ENCODE results near the gene MST1R. TPM values are rescaled to one million over a fixed set of nuclear protein-coding genes. Genes with fewer than 3 reads are reported as not detected.

MST1R gene
- total and polyA plus RNA-seq, 2 experiments from 2014 or later: 3.7 to 3.9 TPM

DNA sequence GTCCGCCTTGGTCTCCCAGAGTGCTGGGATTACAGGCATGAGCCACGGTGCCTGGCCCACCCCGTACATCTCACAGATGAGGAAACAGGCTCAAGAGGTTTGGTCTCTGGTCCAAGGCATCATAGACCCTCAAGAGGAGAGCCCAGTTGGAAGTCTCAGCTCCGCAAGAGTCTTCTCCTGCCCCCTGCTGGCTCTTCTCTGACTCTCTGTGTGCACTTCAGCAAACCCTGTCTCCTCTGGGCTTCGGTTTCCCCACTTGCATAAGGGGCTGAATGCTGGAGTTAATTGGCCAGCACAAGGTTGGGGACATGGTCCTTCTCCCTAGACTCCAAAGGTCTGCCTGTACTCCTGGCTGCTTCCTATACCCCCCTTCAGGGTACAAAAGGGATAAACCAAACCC is 3.9 kb downstream of the MST1R start (continued):
- no peak for TF ChIP-seq ZNF462 (CRISPR knock-in tag; IDR thresholded peaks at IDR 0.05)
- no peak for TF ChIP-seq EZH2phosphoT487 (IDR thresholded peaks at IDR 0.05; ENCODE audit: unreplicated experiment)

- ATAC-seq: no peak
- TF ChIP-seq ZNF462 (CRISPR knock-in tag; IDR thresholded peaks at IDR 0.05) (no peak), POLR2AphosphoS5 (IDR thresholded peaks at IDR 0.05; ENCODE audit: low read depth) (no peak), EZH2phosphoT487 (IDR thresholded peaks at IDR 0.05; ENCODE audit: unreplicated experiment) (no peak), EZH2 (IDR thresholded peaks at IDR 0.05; ENCODE audit: low read depth, unreplicated experiment) (no peak), NANOG (IDR thresholded peaks at IDR 0.05; ENCODE audit: borderline replicate concordance) (no peak), ZNF331 (CRISPR knock-in tag; IDR thresholded peaks at IDR 0.05; ENCODE audit: low read depth) (no peak)
- TF ChIP-seq, protein P1, sequence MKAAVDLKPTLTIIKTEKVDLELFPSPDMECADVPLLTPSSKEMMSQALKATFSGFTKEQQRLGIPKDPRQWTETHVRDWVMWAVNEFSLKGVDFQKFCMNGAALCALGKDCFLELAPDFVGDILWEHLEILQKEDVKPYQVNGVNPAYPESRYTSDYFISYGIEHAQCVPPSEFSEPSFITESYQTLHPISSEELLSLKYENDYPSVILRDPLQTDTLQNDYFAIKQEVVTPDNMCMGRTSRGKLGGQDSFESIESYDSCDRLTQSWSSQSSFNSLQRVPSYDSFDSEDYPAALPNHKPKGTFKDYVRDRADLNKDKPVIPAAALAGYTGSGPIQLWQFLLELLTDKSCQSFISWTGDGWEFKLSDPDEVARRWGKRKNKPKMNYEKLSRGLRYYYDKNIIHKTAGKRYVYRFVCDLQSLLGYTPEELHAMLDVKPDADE (IDR thresholded peaks at IDR 0.05): no peak
Observed at GRCh38 chr3:49898991-49899390, 4.7 kb downstream of the MST1R start.

More at GRCh38 chr3:49898991-49899390, 4.7 kb downstream of the MST1R start:
- Histone ChIP-seq H3F3A (replicated peaks; ENCODE audit: low read depth) (peaks cover under 1% of the 10 kb centered on the region; the same call in 1 of the 2 replicates), H3K27me3 (ENCODE audit: insufficient read depth) (no peaks in the 10 kb centered on the region), H2AFZ (no peak overlapping the region), H3K36me3 (ENCODE audit: insufficient read depth) (no peaks in the 10 kb centered on the region), H4K20me1 (replicated peaks; ENCODE audit: insufficient read depth) (no peaks in the 10 kb centered on the region), H3K27ac (ENCODE audit: low read depth) (no peak overlapping the region), H3K4me1 (ENCODE audit: insufficient read depth) (peaks cover under 1% of the 10 kb centered on the region; the same call in 1 of the 2 replicates), H3K4me2 (no peak overlapping the region), H3K79me2 (replicated peaks; ENCODE audit: insufficient read depth) (no peaks in the 10 kb centered on the region), H3K9me2 (ENCODE audit: insufficient read depth) (no peaks in the 10 kb centered on the region), H3K4me3 (no peak overlapping the region)
- Mint-ChIP-seq H3K27me3 (ENCODE audit: insufficient read depth, low read depth, poor library complexity) (peaks cover 14% of the 10 kb centered on the region), H3K36me3 (ENCODE audit: low read depth) (no peaks in the 10 kb centered on the region), H3K27ac (no peak overlapping the region), H3K4me3 (no peak overlapping the region), H3K9me3 (no peaks in the 10 kb centered on the region), H3K4me1 (peaks cover 6% of the 10 kb centered on the region)
- DNase-seq (ENCODE audit: low spot score): no peak
